Measurements from ENCODE around the gene KDM2B.

Gene KDM2B

GRCh38 chr12:121379945-121380344, 200.9 kb downstream of the KDM2B start:
- Histone ChIP-seq H3K36me3 (ENCODE audit: control insufficient read depth, insufficient read depth, low read length) (no peaks in the 10 kb centered on the region), H2AFZ (no peak overlapping the region), H3K4me2 (ENCODE audit: low read length) (no peak overlapping the region), H3K27ac (no peak overlapping the region), H3K4me1 (no peaks in the 10 kb centered on the region), H3K9ac (no peak overlapping the region), H3K79me2 (no peaks in the 10 kb centered on the region), H3K27me3 (ENCODE audit: control insufficient read depth, insufficient read depth, low read length) (no peaks in the 10 kb centered on the region), H3K4me3 (ENCODE audit: low read depth, low read length) (no peak overlapping the region), H3K9me3 (ENCODE audit: control insufficient read depth, low read length) (no peaks in the 10 kb centered on the region)
- TF ChIP-seq, protein P1, sequence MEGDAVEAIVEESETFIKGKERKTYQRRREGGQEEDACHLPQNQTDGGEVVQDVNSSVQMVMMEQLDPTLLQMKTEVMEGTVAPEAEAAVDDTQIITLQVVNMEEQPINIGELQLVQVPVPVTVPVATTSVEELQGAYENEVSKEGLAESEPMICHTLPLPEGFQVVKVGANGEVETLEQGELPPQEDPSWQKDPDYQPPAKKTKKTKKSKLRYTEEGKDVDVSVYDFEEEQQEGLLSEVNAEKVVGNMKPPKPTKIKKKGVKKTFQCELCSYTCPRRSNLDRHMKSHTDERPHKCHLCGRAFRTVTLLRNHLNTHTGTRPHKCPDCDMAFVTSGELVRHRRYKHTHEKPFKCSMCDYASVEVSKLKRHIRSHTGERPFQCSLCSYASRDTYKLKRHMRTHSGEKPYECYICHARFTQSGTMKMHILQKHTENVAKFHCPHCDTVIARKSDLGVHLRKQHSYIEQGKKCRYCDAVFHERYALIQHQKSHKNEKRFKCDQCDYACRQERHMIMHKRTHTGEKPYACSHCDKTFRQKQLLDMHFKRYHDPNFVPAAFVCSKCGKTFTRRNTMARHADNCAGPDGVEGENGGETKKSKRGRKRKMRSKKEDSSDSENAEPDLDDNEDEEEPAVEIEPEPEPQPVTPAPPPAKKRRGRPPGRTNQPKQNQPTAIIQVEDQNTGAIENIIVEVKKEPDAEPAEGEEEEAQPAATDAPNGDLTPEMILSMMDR (IDR thresholded peaks at IDR 0.05), result no peak
